ENCODE results near the gene FOCAD.

DNA sequence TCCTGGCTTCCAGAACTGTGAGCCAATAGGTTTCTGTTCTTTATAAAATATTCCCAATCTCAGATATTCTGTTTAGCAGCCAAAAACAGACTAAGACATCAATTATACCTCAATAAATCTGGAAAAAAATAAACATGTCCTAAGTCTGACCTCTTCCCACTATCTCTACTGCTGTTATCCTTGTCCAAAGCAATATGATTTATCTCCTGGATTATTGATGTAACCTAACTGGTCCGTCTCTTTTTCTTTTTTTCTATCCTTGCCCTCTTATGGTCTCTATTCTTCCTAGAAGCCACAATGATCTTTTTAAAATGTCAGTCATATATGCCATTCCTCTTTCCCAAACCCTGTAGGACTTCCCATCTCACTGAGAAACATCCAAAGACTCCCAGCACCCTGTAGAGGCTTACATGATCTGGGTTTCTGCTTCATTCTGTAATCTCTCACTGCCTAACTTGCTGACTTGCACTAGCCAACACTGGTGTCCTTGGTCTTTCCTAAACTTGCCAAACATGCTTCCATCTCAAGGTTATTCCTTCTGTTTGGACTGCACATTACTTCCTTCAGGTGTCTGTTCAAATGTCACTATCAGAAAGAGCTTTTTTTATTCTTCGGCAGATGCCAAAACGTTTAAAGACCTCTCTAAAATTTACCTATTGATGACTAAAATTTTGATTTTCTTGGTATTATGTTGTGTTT lies 13.1 kb downstream of the FOCAD start:
- TF ChIP-seq POLR2AphosphoS5 (IDR thresholded peaks at IDR 0.05; ENCODE audit: borderline replicate concordance, low read depth, low read length) (no peak), EZH2 (IDR thresholded peaks at IDR 0.05) (no peak), FOXP2 (optimal IDR thresholded peaks at IDR 0.05; ENCODE audit: control extremely low read depth, extremely low read length, insufficient read depth) (no peak)
